Measurements from ENCODE around the gene TSHZ2. TPM values are rescaled to one million over a fixed set of nuclear protein-coding genes. Genes with fewer than 3 reads are reported as not detected.

TSHZ2 gene
- total and polyA plus RNA-seq, 2 donors (not counting 1 experiment from before 2014, with no cell fraction given) = 1.00 to 5.7 TPM

- H3K4me3 Mint-ChIP-seq = peak overlapping the region; percentile 50
- CTCF ChIA-PET = interaction anchor here (0.5 to 4.9 kb wide), 6 partner anchors 213 to 931 kb away, joined by 3 to 38 read pairs (median 5); no protein-coding TSS in a partner anchor
- H3K27me3 ChIP-seq (replicated peaks in 1 of 4; ENCODE audit: control extremely low read depth in 1 of 4, control insufficient read depth in 3 of 4, insufficient read depth in 4 of 4, low read length in 3 of 4) = peaks cover 0 to 9% (median 2%) of the 10 kb centered on the region in 4 experiments
- peak; percentile 10 for DNase-seq
- H3K9me3 Mint-ChIP-seq (ENCODE audit: insufficient read depth) = no peaks in the 10 kb centered on the region
- peaks cover 14% of the 10 kb centered on the region for H3K27me3 Mint-ChIP-seq
- no peaks in the 10 kb centered on the region for H3K9me3 ChIP-seq (ENCODE audit: control extremely low read depth in 1 of 3, control insufficient read depth in 2 of 3, insufficient read depth in 1 of 3, low read length in 2 of 3)
- H3K79me2 ChIP-seq (ENCODE audit: control insufficient read depth, insufficient read depth, low read length) = no peaks in the 10 kb centered on the region
- no peak overlapping the region for H3K9ac ChIP-seq (ENCODE audit: low read length)
- peak overlapping the region; percentile 39 for H3K27ac Mint-ChIP-seq
- H3K4me1 ChIP-seq (ENCODE audit: control insufficient read depth in 2 of 2, insufficient read depth in 2 of 2, low read length in 2 of 2) = peaks cover 4 to 13% of the 10 kb centered on the region in 2 donors
- H3K4me1 Mint-ChIP-seq = peaks cover 14% of the 10 kb centered on the region
- no peak overlapping the region for H2AFZ ChIP-seq (ENCODE audit: insufficient read depth, low read depth, low read length, poor library complexity, severe bottlenecking)
- POLR2A ChIA-PET = interaction anchor here (0.7 to 1.1 kb wide), 2 partner anchors 11 to 34 kb away, joined by 4 to 5 read pairs; no protein-coding TSS in a partner anchor
- intact Hi-C loops (cut with micrococcal nuclease) = loop anchor here (5.0 kb wide), 1 partner anchor 727 kb away; no protein-coding TSS in a partner anchor
- H3K4me2 ChIP-seq (replicated peaks; ENCODE audit: low read depth, low read length, poor library complexity, severe bottlenecking) = no peak overlapping the region
- H4K20me1 ChIP-seq (ENCODE audit: control insufficient read depth, insufficient read depth, low read length, poor library complexity, severe bottlenecking) = no peaks in the 10 kb centered on the region
- no peak overlapping the region for H3K4me3 ChIP-seq (ENCODE audit: control extremely low read depth in 1 of 5, extremely low read depth in 1 of 5, insufficient read depth in 1 of 5, low read depth in 2 of 5, low read length in 4 of 5)
- no peak for ATAC-seq (ENCODE audit: low read depth)
- TF ChIP-seq EZH2 (IDR thresholded peaks at IDR 0.05; ENCODE audit: borderline replicate concordance, insufficient read depth, low read depth, low read length, poor library complexity, severe bottlenecking) (no peak), CTCF (IDR thresholded peaks at IDR 0.05) (no peak)
- no CpG with 5 or more reads among the region's 4 CpGs for WGBS (ENCODE audit: insufficient coverage)
- no peaks in the 10 kb centered on the region for H3K36me3 ChIP-seq (replicated peaks in 1 of 2; ENCODE audit: control extremely low read depth in 1 of 2, control insufficient read depth in 1 of 2, extremely low read depth in 1 of 2, insufficient read depth in 2 of 2, low read length in 1 of 2)
- no peak overlapping the region for H3K27ac ChIP-seq (ENCODE audit: low read length in 2 of 2)
These were observed 243.0 kb downstream of the TSHZ2 start for GRCh38 chr20:53215166-53215565.

GRCh38 chr20:53216478-53216855 is 244.3 kb downstream of the TSHZ2 start:
- Histone ChIP-seq H3K36me3 (replicated peaks in 1 of 2; ENCODE audit: control extremely low read depth in 1 of 2, control insufficient read depth in 1 of 2, extremely low read depth in 1 of 2, insufficient read depth in 2 of 2, low read length in 1 of 2) (no peaks in the 10 kb centered on the region), H3K27me3 (replicated peaks in 1 of 4; ENCODE audit: control extremely low read depth in 1 of 4, control insufficient read depth in 3 of 4, insufficient read depth in 4 of 4, low read length in 3 of 4) (peaks cover 0 to 9% (median 2%) of the 10 kb centered on the region in 4 experiments), H3K4me3 (ENCODE audit: control extremely low read depth in 1 of 5, extremely low read depth in 1 of 5, insufficient read depth in 1 of 5, low read depth in 2 of 5, low read length in 4 of 5) (no peak overlapping the region), H3K4me1 (ENCODE audit: control insufficient read depth in 2 of 2, insufficient read depth in 2 of 2, low read length in 2 of 2) (peaks cover 4 to 13% of the 10 kb centered on the region in 2 donors), H4K20me1 (ENCODE audit: control insufficient read depth, insufficient read depth, low read length, poor library complexity, severe bottlenecking) (no peaks in the 10 kb centered on the region), H2AFZ (ENCODE audit: insufficient read depth, low read depth, low read length, poor library complexity, severe bottlenecking) (peak overlapping the region; percentile 66), H3K9ac (ENCODE audit: low read length) (no peak overlapping the region), H3K79me2 (ENCODE audit: control insufficient read depth, insufficient read depth, low read length) (no peaks in the 10 kb centered on the region), H3K4me2 (replicated peaks; ENCODE audit: low read depth, low read length, poor library complexity, severe bottlenecking) (peak overlapping the region; percentile 61), H3K9me3 (ENCODE audit: control extremely low read depth in 1 of 3, control insufficient read depth in 2 of 3, insufficient read depth in 1 of 3, low read length in 2 of 3) (no peaks in the 10 kb centered on the region), H3K27ac (ENCODE audit: low read length in 2 of 2) (no peak overlapping the region)
- Mint-ChIP-seq H3K9me3 (ENCODE audit: insufficient read depth) (no peaks in the 10 kb centered on the region), H3K27ac (no peak overlapping the region), H3K27me3 (peaks cover 14% of the 10 kb centered on the region), H3K4me1 (peaks cover 14% of the 10 kb centered on the region), H3K4me3 (no peak overlapping the region)
- TF ChIP-seq CTCF (IDR thresholded peaks at IDR 0.05) (no peak), EZH2 (IDR thresholded peaks at IDR 0.05; ENCODE audit: borderline replicate concordance, insufficient read depth, low read depth, low read length, poor library complexity, severe bottlenecking) (no peak)
- intact Hi-C loops (cut with micrococcal nuclease) = loop anchor here (5.0 kb wide), 1 partner anchor 726 kb away; no protein-coding TSS in a partner anchor
- ChIA-PET POLR2A (no interaction called here), CTCF (interaction anchor here (0.6 to 4.9 kb wide), 12 partner anchors 8 to 974 kb away, joined by 3 to 38 read pairs (median 4); no protein-coding TSS in a partner anchor)
- ATAC-seq (ENCODE audit: low read depth) (no peak), DNase-seq (no peak)
- 100% methylated on average over 1 of the region's 2 CpGs for WGBS (ENCODE audit: insufficient coverage)
